Measurements from ENCODE around the gene MEF2C. TPM values are rescaled to one million over a fixed set of nuclear protein-coding genes. Genes with fewer than 3 reads are reported as not detected.

MEF2C gene
- 6.9 and 19.1 TPM in 2 replicates for total RNA-seq

GRCh38 chr5:88883059-88883835 is at the start of gene MEF2C:
Gene MEF2C, minus strand, starts transcription at chr5:88883184. Its CDS starts 59,396 bp downstream, at chr5:88823788.

All from bronchial smooth muscle cell (primary cell).